H9 (cell line): ENCODE results near the gene FAM13C. TPM values are rescaled to one million over a fixed set of nuclear protein-coding genes. Genes with fewer than 3 reads are reported as not detected.

Experiments used
- DNase-seq: peaks from one replicate; pipeline ENCODE4 v3.0.0-alpha.2; 2017
- H2AFZ ChIP-seq: one replicate; pipeline ENCODE4 v1.6.1; 2013; ENCODE audit warnings: mild to moderate bottlenecking, low read length, control low read depth, moderate library complexity
- H2AK5ac ChIP-seq: 2 replicates; pipeline ENCODE4 v1.6.1; 2013; ENCODE audit warnings: low read length, control low read depth, mixed read lengths; ENCODE audit not compliant: insufficient read length
- H2BK120ac ChIP-seq: one replicate; pipeline ENCODE4 v1.6.1; 2013; ENCODE audit warnings: low read depth, mild to moderate bottlenecking, low read length, control low read depth, inconsistent platforms; ENCODE audit not compliant: poor library complexity, severe bottlenecking
- H2BK12ac ChIP-seq: 2 replicates; pipeline ENCODE4 v1.6.1; 2013; ENCODE audit warnings: low read length, control low read depth, mixed read lengths, low read depth; ENCODE audit not compliant: insufficient read length
- H2BK15ac ChIP-seq: 2 replicates; pipeline ENCODE4 v1.6.1; 2013; ENCODE audit warnings: low read depth, low read length, control low read depth
- H2BK20ac ChIP-seq: one replicate; pipeline ENCODE4 v1.6.1; 2013; ENCODE audit warnings: low read depth, mild to moderate bottlenecking, low read length, control low read depth, inconsistent platforms; ENCODE audit not compliant: poor library complexity, severe bottlenecking
- H2BK5ac ChIP-seq: 2 replicates; pipeline ENCODE4 v1.6.1; 2013; ENCODE audit warnings: low read length, control low read depth, mixed read lengths; ENCODE audit not compliant: insufficient read length
- H3K14ac ChIP-seq: 2 replicates; pipeline ENCODE4 v1.6.1; 2013; ENCODE audit warnings: low read length, control low read depth; ENCODE audit not compliant: insufficient read depth
- H3K18ac ChIP-seq: 2 replicates; pipeline ENCODE4 v1.6.1; 2013; ENCODE audit warnings: low read depth, mild to moderate bottlenecking, mixed read lengths, low read length, control low read depth; ENCODE audit not compliant: insufficient read length
- H3K23ac ChIP-seq: 2 replicates; pipeline ENCODE4 v1.6.1; 2013; ENCODE audit warnings: low read length, control low read depth, mixed read lengths, low read depth; ENCODE audit not compliant: insufficient read length
- H3K23me2 ChIP-seq: 2 replicates; pipeline ENCODE4 v1.6.1; 2013; ENCODE audit warnings: low read depth, mild to moderate bottlenecking, mixed read lengths, low read length, control low read depth; ENCODE audit not compliant: insufficient read length, poor library complexity, severe bottlenecking
- H3K27ac ChIP-seq: 2 replicates; pipeline ENCODE4 v1.5.1; 2013; ENCODE audit warnings: low read length, control low read depth, mixed read lengths, low read depth; ENCODE audit not compliant: insufficient read length
- H3K27me3 ChIP-seq: 2 replicates; pipeline ENCODE4 v1.6.1; 2013; ENCODE audit warnings: low read length, control low read depth, inconsistent platforms; ENCODE audit not compliant: insufficient read depth
- H3K4ac ChIP-seq: 2 replicates; pipeline ENCODE4 v1.6.1; 2013; ENCODE audit warnings: low read depth, mild to moderate bottlenecking, control low read depth, inconsistent platforms, low read length, moderate library complexity
- H3K4me1 ChIP-seq: 2 replicates; pipeline ENCODE4 v1.6.1; 2013; ENCODE audit warnings: low read length, control low read depth, inconsistent platforms; ENCODE audit not compliant: insufficient read depth
- H3K4me2 ChIP-seq: 2 replicates; pipeline ENCODE4 v1.6.1; 2013; ENCODE audit warnings: low read length, control low read depth, mixed read lengths; ENCODE audit not compliant: insufficient read length, insufficient read depth
- H3K56ac ChIP-seq: 2 replicates; pipeline ENCODE4 v1.6.1; 2013; ENCODE audit warnings: low read depth, mild to moderate bottlenecking, mixed read lengths, low read length, control low read depth; ENCODE audit not compliant: insufficient read length
- H3K79me1 ChIP-seq: 2 replicates; pipeline ENCODE4 v1.6.1; 2013; ENCODE audit warnings: low read depth, mild to moderate bottlenecking, moderate library complexity, low read length, control low read depth, inconsistent platforms; ENCODE audit not compliant: insufficient read depth, poor library complexity, severe bottlenecking
- H3K79me2 ChIP-seq: 2 replicates; pipeline ENCODE4 v1.6.1; 2013; ENCODE audit warnings: low read length, control low read depth, inconsistent platforms; ENCODE audit not compliant: insufficient read depth
- H3K9ac ChIP-seq: 2 replicates; pipeline ENCODE4 v1.6.1; 2013; ENCODE audit warnings: low read length, control low read depth, mixed read lengths; ENCODE audit not compliant: insufficient read length; ENCODE audit errors: extremely low read depth
- H3K9me3 ChIP-seq: one replicate; pipeline ENCODE4 v1.6.1; 2013; ENCODE audit warnings: low read depth, low read length, inconsistent platforms; ENCODE audit not compliant: control insufficient read depth
- H3T11ph ChIP-seq: one replicate; pipeline ENCODE4 v1.6.1; 2013; ENCODE audit warnings: mild to moderate bottlenecking, low read length, control low read depth, inconsistent platforms
- H4K20me1 ChIP-seq: one replicate; pipeline ENCODE4 v1.6.1; 2013; ENCODE audit not compliant: control insufficient read depth, insufficient read length, insufficient read depth
- H4K5ac ChIP-seq: 2 replicates; pipeline ENCODE4 v1.6.1; 2013; ENCODE audit warnings: low read depth, mild to moderate bottlenecking, mixed read lengths, low read length, control low read depth; ENCODE audit not compliant: insufficient read length
- H4K8ac ChIP-seq: replicated peaks from 2 replicates; pipeline ENCODE4 v1.6.1; 2013; ENCODE audit warnings: low read length, control low read depth, mixed read lengths, low read depth; ENCODE audit not compliant: insufficient read length
- H4K91ac ChIP-seq: 2 replicates; pipeline ENCODE4 v1.6.1; 2013; ENCODE audit warnings: low read depth, mild to moderate bottlenecking, moderate library complexity, mixed read lengths, low read length, control low read depth; ENCODE audit not compliant: insufficient read length
- H3K27ac Mint-ChIP-seq, 3 experiments: 2 replicates in 2 of 3; 3 replicates in 1 of 3; pipeline ENCODE4 v1.8.0; 2020 to 2021; ENCODE audit warnings: mixed read lengths in 3 of 3, mild to moderate bottlenecking in 1 of 3, moderate library complexity in 1 of 3
- H3K27me3 Mint-ChIP-seq: 2 replicates; pipeline ENCODE4 v1.8.0; 2021; ENCODE audit warnings: low read depth, mild to moderate bottlenecking, moderate library complexity, mixed read lengths
- H3K36me3 Mint-ChIP-seq, 3 experiments: 2 replicates in 2 of 3; 3 replicates in 1 of 3; pipeline ENCODE4 v1.8.0; 2020 to 2021; ENCODE audit warnings: low read depth in 3 of 3, mixed read lengths in 3 of 3; ENCODE audit not compliant: insufficient read depth in 1 of 3
- H3K4me1 Mint-ChIP-seq, 2 experiments: 2 replicates each; pipeline ENCODE4 v1.8.0; 2020; ENCODE audit warnings: mixed read lengths in 2 of 2
- H3K4me3 Mint-ChIP-seq, 2 experiments: 2 replicates in 1 of 2; 3 replicates in 1 of 2; pipeline ENCODE4 v1.8.0; 2020 to 2021; ENCODE audit warnings: mild to moderate bottlenecking in 2 of 2, mixed read lengths in 2 of 2, moderate library complexity in 1 of 2
- H3K9me3 Mint-ChIP-seq, 2 experiments: 2 replicates in 1 of 2; 3 replicates in 1 of 2; pipeline ENCODE4 v1.8.0; 2020; ENCODE audit warnings: mild to moderate bottlenecking in 2 of 2, mixed read lengths in 2 of 2, moderate library complexity in 1 of 2
- WGBS: extraction: QIAGEN DNeasy Blood & Tissue Kit; methylation state at CpG from one replicate; pipeline ENCODE4 v1.1.7; 2013; ENCODE audit warnings: missing lambda C conversion rate, low lambda C conversion rate, mixed read lengths; ENCODE audit not compliant: insufficient read length; ENCODE audit errors: extremely low coverage; 5-methylcytosine and 5-hydroxymethylcytosine counted together
- total RNA-seq: library from RNA; stranded (reverse); gene quantifications from 2 replicates; pipeline ENCODE4 v1.2.1, GENCODE V29; 2021
- TF ChIP-seq, protein P1 (sequence below): fragments of 200-600 bp; sonication (generic); conservative IDR thresholded peaks from 3 replicates; pipeline ENCODE4 v1.8.0; 2021; ENCODE audit warnings: antibody characterized with exemption, mild to moderate bottlenecking

The FAM13C gene
- total RNA-seq, 1 experiment from 2014 or later: 0.31 TPM

DNA sequence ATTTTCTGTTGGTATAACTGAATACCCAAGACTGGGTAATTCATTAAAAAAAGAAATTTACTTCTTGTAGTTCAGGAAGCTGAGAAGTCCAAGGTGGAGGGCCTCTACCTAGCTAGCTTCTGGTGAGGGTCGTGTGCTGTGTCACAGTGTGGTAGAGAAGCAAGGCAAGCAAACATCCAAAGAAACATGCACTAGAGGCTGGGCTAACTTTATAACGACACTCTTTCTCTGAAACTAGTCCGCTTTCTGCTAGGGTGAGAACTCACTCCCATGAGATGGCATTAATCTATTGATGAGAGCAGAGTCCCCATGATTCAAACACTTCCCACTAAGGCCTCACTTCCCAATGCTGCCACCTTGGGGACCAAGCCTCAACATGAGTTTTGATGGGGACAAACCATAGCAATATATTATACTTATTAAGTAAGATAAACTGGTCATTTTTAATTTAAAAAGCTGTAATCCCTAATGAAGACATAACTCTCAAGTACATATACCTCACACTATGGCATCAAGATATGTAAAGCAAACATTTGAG is 135.1 kb downstream of the FAM13C start:
- H3K14ac ChIP-seq: no peak overlapping the region
- no peaks in the 10 kb centered on the region for H4K20me1 ChIP-seq
- H3T11ph ChIP-seq: no peak overlapping the region
- no peak overlapping the region for H3K4ac ChIP-seq
- no peak overlapping the region for H2AFZ ChIP-seq
- H3K79me2 ChIP-seq: no peaks in the 10 kb centered on the region
- DNase-seq: no peak
- no peak overlapping the region for H2AK5ac ChIP-seq
- no peak overlapping the region for H3K9ac ChIP-seq
- H4K91ac ChIP-seq: no peak overlapping the region
- no peak overlapping the region for H3K27ac ChIP-seq
- no peak overlapping the region for H3K4me2 ChIP-seq
- no peak overlapping the region for H4K5ac ChIP-seq
- H3K23me2 ChIP-seq: no peaks in the 10 kb centered on the region
- Mint-ChIP-seq H3K27ac (no peak overlapping the region), H3K4me1 (no peaks in the 10 kb centered on the region), H3K36me3 (no peaks in the 10 kb centered on the region; a peak in 1 of 7 replicates), H3K4me3 (no peak overlapping the region), H3K27me3 (no peaks in the 10 kb centered on the region), H3K9me3 (no peaks in the 10 kb centered on the region)
- H2BK5ac ChIP-seq: no peak overlapping the region
- H2BK12ac ChIP-seq: no peak overlapping the region
- no peaks in the 10 kb centered on the region for H3K9me3 ChIP-seq
- no peak overlapping the region for H4K8ac ChIP-seq
- TF ChIP-seq, protein P1, sequence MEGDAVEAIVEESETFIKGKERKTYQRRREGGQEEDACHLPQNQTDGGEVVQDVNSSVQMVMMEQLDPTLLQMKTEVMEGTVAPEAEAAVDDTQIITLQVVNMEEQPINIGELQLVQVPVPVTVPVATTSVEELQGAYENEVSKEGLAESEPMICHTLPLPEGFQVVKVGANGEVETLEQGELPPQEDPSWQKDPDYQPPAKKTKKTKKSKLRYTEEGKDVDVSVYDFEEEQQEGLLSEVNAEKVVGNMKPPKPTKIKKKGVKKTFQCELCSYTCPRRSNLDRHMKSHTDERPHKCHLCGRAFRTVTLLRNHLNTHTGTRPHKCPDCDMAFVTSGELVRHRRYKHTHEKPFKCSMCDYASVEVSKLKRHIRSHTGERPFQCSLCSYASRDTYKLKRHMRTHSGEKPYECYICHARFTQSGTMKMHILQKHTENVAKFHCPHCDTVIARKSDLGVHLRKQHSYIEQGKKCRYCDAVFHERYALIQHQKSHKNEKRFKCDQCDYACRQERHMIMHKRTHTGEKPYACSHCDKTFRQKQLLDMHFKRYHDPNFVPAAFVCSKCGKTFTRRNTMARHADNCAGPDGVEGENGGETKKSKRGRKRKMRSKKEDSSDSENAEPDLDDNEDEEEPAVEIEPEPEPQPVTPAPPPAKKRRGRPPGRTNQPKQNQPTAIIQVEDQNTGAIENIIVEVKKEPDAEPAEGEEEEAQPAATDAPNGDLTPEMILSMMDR: no peak; the same call in 2 of the 3 replicates
- no CpG with 5 or more reads among the region's 3 CpGs for WGBS
- no peaks in the 10 kb centered on the region for H3K27me3 ChIP-seq
- H3K4me1 ChIP-seq: no peaks in the 10 kb centered on the region; the same call in 1 of the 2 replicates
- no peak overlapping the region for H3K18ac ChIP-seq
- H3K23ac ChIP-seq: no peak overlapping the region
- H2BK20ac ChIP-seq: no peak overlapping the region
- H2BK120ac ChIP-seq: no peak overlapping the region
- no peak overlapping the region for H2BK15ac ChIP-seq
- H3K79me1 ChIP-seq: no peaks in the 10 kb centered on the region
- no peak overlapping the region for H3K56ac ChIP-seq
